ENCODE results near the gene IMPG2. TPM values are rescaled to one million over a fixed set of nuclear protein-coding genes. Genes with fewer than 3 reads are reported as not detected.

Gene IMPG2
- total RNA-seq, 1 experiment from 2014 or later, result 0.04 TPM

DNA sequence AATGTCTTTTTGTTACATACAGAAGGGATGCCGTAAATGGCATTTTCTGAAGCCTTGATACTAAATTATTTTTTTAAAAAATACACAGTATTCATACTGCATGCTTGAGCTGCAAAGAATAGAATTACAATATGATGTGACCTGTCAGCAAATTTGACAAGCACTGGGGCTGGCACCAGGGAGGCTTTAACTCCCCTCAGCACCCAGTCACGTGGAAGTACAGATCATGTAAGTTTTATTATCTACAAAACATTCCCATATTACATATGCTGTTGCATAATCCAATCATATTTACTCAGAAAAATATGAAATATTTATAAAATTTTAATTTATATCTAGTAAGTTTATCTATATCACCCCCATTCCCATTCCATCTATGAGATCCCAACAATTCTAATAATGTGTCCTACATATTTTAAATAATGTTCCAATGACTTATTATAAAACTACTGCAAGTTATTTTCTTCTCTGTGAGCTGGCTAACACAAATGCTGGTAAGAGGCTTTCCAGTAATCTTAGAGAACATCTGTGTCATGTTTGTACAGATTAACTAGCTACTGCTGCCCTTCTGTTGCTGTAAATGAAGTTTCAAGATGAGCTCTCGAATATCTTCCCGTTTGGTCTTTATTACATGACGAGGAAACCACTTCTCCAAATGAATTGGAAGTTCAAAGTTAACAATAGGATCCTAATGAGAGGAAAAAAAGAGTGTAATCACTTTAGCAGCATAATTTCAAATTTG lies 5.2 kb upstream of the IMPG2 start:
- no peaks in the 10 kb centered on the region for H3K4me1 ChIP-seq (ENCODE audit: insufficient read depth, low read length)
- H3K23me2 ChIP-seq (ENCODE audit: insufficient read length, low read depth, low read length, poor library complexity, severe bottlenecking), result no peaks in the 10 kb centered on the region
- Mint-ChIP-seq H3K27ac (no peak overlapping the region), H3K36me3 (ENCODE audit: insufficient read depth in 1 of 3, low read depth in 3 of 3) (no peaks in the 10 kb centered on the region; a peak in 1 of 7 replicates), H3K4me3 (no peak overlapping the region), H3K4me1 (no peaks in the 10 kb centered on the region), H3K27me3 (ENCODE audit: low read depth) (no peaks in the 10 kb centered on the region), H3K9me3 (no peaks in the 10 kb centered on the region)
- no peaks in the 10 kb centered on the region for H3K79me2 ChIP-seq (ENCODE audit: insufficient read depth, low read length)
- H3K4ac ChIP-seq (ENCODE audit: low read depth, low read length), result no peak overlapping the region
- H2BK5ac ChIP-seq (ENCODE audit: insufficient read length, low read length), result no peak overlapping the region
- H3K23ac ChIP-seq (ENCODE audit: insufficient read length, low read depth, low read length), result no peak overlapping the region
- no peaks in the 10 kb centered on the region for H4K20me1 ChIP-seq (ENCODE audit: control insufficient read depth, insufficient read depth, insufficient read length)
- H2AK5ac ChIP-seq (ENCODE audit: insufficient read length, low read length), result no peak overlapping the region
- DNase-seq, result no peak
- H2BK20ac ChIP-seq (ENCODE audit: low read depth, low read length, poor library complexity, severe bottlenecking), result no peak overlapping the region
- no peaks in the 10 kb centered on the region for H3K79me1 ChIP-seq (ENCODE audit: insufficient read depth, low read depth, low read length, poor library complexity, severe bottlenecking)
- H4K5ac ChIP-seq (ENCODE audit: insufficient read length, low read depth, low read length), result no peak overlapping the region
- no peak overlapping the region for H4K91ac ChIP-seq (ENCODE audit: insufficient read length, low read depth, low read length)
- H2BK12ac ChIP-seq (ENCODE audit: insufficient read length, low read depth, low read length), result no peak overlapping the region
- H3K4me2 ChIP-seq (ENCODE audit: insufficient read depth, insufficient read length, low read length), result no peak overlapping the region
- H3K27ac ChIP-seq (ENCODE audit: insufficient read length, low read depth, low read length), result no peak overlapping the region
- no peak overlapping the region for H4K8ac ChIP-seq (replicated peaks; ENCODE audit: insufficient read length, low read depth, low read length)
- no peak overlapping the region for H3K14ac ChIP-seq (ENCODE audit: insufficient read depth, low read length)
- H3K9ac ChIP-seq (ENCODE audit: extremely low read depth, insufficient read length, low read length), result no peak overlapping the region
- no peak overlapping the region for H2BK120ac ChIP-seq (ENCODE audit: low read depth, low read length, poor library complexity, severe bottlenecking)
- no peak overlapping the region for H2AFZ ChIP-seq (ENCODE audit: low read length)
- H3K56ac ChIP-seq (ENCODE audit: insufficient read length, low read depth, low read length), result no peak overlapping the region
- H2BK15ac ChIP-seq (ENCODE audit: low read depth, low read length), result no peak overlapping the region
- H3T11ph ChIP-seq (ENCODE audit: low read length), result no peak overlapping the region
- WGBS (ENCODE audit: extremely low coverage, insufficient read length, low lambda C conversion rate), result no CpG with 5 or more reads among the region's 5 CpGs
- no peaks in the 10 kb centered on the region for H3K9me3 ChIP-seq (ENCODE audit: control insufficient read depth, low read depth, low read length)
- H3K18ac ChIP-seq (ENCODE audit: insufficient read length, low read depth, low read length), result no peak overlapping the region
- TF ChIP-seq, protein P1, sequence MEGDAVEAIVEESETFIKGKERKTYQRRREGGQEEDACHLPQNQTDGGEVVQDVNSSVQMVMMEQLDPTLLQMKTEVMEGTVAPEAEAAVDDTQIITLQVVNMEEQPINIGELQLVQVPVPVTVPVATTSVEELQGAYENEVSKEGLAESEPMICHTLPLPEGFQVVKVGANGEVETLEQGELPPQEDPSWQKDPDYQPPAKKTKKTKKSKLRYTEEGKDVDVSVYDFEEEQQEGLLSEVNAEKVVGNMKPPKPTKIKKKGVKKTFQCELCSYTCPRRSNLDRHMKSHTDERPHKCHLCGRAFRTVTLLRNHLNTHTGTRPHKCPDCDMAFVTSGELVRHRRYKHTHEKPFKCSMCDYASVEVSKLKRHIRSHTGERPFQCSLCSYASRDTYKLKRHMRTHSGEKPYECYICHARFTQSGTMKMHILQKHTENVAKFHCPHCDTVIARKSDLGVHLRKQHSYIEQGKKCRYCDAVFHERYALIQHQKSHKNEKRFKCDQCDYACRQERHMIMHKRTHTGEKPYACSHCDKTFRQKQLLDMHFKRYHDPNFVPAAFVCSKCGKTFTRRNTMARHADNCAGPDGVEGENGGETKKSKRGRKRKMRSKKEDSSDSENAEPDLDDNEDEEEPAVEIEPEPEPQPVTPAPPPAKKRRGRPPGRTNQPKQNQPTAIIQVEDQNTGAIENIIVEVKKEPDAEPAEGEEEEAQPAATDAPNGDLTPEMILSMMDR (conservative IDR thresholded peaks at IDR 0.05), result no peak
- H3K27me3 ChIP-seq (ENCODE audit: insufficient read depth, low read length), result no peaks in the 10 kb centered on the region

Measured in H9 (cell line).